Prostate gland (tissue), 2 donors: ENCODE measurements around the gene ZDHHC18. TPM values are rescaled to one million over a fixed set of nuclear protein-coding genes. Genes with fewer than 3 reads are reported as not detected.
A peak's percentile ranks its signal among the peaks of the same experiment; 100 is the strongest.

Experiments
- DNase-seq: peaks from one replicate; pipeline ENCODE4 v3.0.0-alpha.2; 2019; ENCODE audit warnings: low spot score
- H3K27ac ChIP-seq, 2 donors: fragments of 200-600 bp; sonication (generic); 2 replicates each; pipeline ENCODE4 v1.5.1; 2017 to 2019
- H3K27me3 ChIP-seq: fragments of 200-600 bp; sonication (generic); replicated peaks from 2 replicates; pipeline ENCODE4 v1.5.1; 2019; ENCODE audit not compliant: insufficient read depth
- H3K36me3 ChIP-seq, 2 donors: fragments of 200-600 bp; sonication (generic); 1 replicate in 1 of 2; 2 replicates in 1 of 2; pipeline versions ENCODE4 v1.5.1 to v1.8.1; 2017 to 2019
- H3K4me1 ChIP-seq: fragments of 200-600 bp; sonication (generic); replicated peaks from 2 replicates; pipeline ENCODE4 v1.5.1; 2019
- H3K4me3 ChIP-seq, 2 donors: fragments of 200-600 bp; sonication (generic); 2 replicates each; pipeline ENCODE4 v1.5.1; 2017 to 2019
- H3K9me3 ChIP-seq: fragments of 200-600 bp; sonication (generic); 2 replicates; pipeline ENCODE4 v1.5.1; 2017
- CTCF ChIP-seq, 4 experiments: fragments of 200-600 bp in 2 of 4; fragments of 450-650 bp in 2 of 4; sonication (generic) in 2 of 4; IDR thresholded peaks; 1 replicate in 3 of 4; 2 replicates in 1 of 4; pipeline ENCODE4 v1.5.1; 2016 to 2019; ENCODE audit warnings: antibody characterized with exemption in 4 of 4, mild to moderate bottlenecking in 2 of 4, moderate library complexity in 2 of 4
- POLR2A ChIP-seq: fragments of 450-650 bp; IDR thresholded peaks from one replicate; pipeline ENCODE4 v1.6.1; 2016; ENCODE audit warnings: antibody characterized with exemption, mild to moderate bottlenecking
- POLR2AphosphoS5 ChIP-seq: sonication (generic); formaldehyde crosslinking; IDR thresholded peaks from one replicate; pipeline ENCODE4 v1.6.1; 2017; ENCODE audit warnings: antibody characterized with exemption
- WGBS: methylation state at CpG from one replicate; pipeline ENCODE4 v1.1.5; 2018; 5-methylcytosine and 5-hydroxymethylcytosine counted together
- intact Hi-C: fragments of 100-400 bp; cut with DNase I; formaldehyde crosslinking; loops from one replicate; pipeline ENCODE4 v1.14.2; 2022
- total RNA-seq, 2 donors: library from RNA; depleted of rRNA; stranded (reverse); fragments of >200 nt; gene quantifications; one replicate each; pipeline ENCODE4 v1.1.0, GENCODE V29; 2016

Gene ZDHHC18
- total RNA-seq, 2 donors from 2014 or later, result 20.0 to 30.7 TPM

GRCh38 chr1:26814377-26814776 is 12.1 kb upstream of the ZDHHC18 start:
- no peaks in the 10 kb centered on the region for H3K4me1 ChIP-seq
- no peaks in the 10 kb centered on the region for H3K27me3 ChIP-seq
- TF ChIP-seq POLR2A (no peak), CTCF (IDR thresholded peaks at IDR 0.05) (no peak)
- no peaks in the 10 kb centered on the region for H3K9me3 ChIP-seq
- no peaks in the 10 kb centered on the region for H3K36me3 ChIP-seq
- no peak for DNase-seq
- intact Hi-C loops, result no loop called here
- H3K27ac ChIP-seq, result no peak overlapping the region
- 89% methylated on average over 2 of the region's 2 CpGs for WGBS
- H3K4me3 ChIP-seq, result no peak overlapping the region

- intact Hi-C loops, result no loop called here
- H3K4me3 ChIP-seq, result no peak overlapping the region
- 92% methylated on average over 3 of the region's 3 CpGs for WGBS
- no peak overlapping the region for H3K27ac ChIP-seq
- H3K9me3 ChIP-seq, result no peaks in the 10 kb centered on the region
- TF ChIP-seq POLR2AphosphoS5 (no peak), POLR2A (no peak), CTCF (IDR thresholded peaks at IDR 0.05) (no peak)
- no peak for DNase-seq
- no peaks in the 10 kb centered on the region for H3K36me3 ChIP-seq
- H3K27me3 ChIP-seq, result no peaks in the 10 kb centered on the region
- H3K4me1 ChIP-seq, result no peaks in the 10 kb centered on the region
These were observed 11.6 kb upstream of the ZDHHC18 start for GRCh38 chr1:26814893-26815292.

- no peak for TF ChIP-seq POLR2AphosphoS5
- TF ChIP-seq CTCF (IDR thresholded peaks at IDR 0.05), result no peak
- no peak for TF ChIP-seq POLR2A
- H3K36me3 ChIP-seq, result no peaks in the 10 kb centered on the region
These were observed 5.7 kb upstream of the ZDHHC18 start for GRCh38 chr1:26820784-26821269.

GRCh38 chr1:26822737-26823395 is 3.6 kb upstream of the ZDHHC18 start:
- DNase-seq, result no peak
- Histone ChIP-seq H3K27ac (no peak overlapping the region), H3K36me3 (no peaks in the 10 kb centered on the region), H3K4me3 (no peak overlapping the region), H3K4me1 (peaks cover 9% of the 10 kb centered on the region), H3K27me3 (no peaks in the 10 kb centered on the region), H3K9me3 (no peaks in the 10 kb centered on the region)
- intact Hi-C loops, result no loop called here
- WGBS, result 81% methylated on average over 4 of the region's 4 CpGs
- TF ChIP-seq POLR2AphosphoS5, result no peak
- no peak for TF ChIP-seq POLR2A
- TF ChIP-seq CTCF (IDR thresholded peaks at IDR 0.05), result no peak

More at GRCh38 chr1:26820784-26821269, 5.7 kb upstream of the ZDHHC18 start:
- no peak for DNase-seq
- Histone ChIP-seq H3K4me1 (peaks cover 4% of the 10 kb centered on the region), H3K27me3 (no peaks in the 10 kb centered on the region), H3K27ac (no peak overlapping the region), H3K9me3 (no peaks in the 10 kb centered on the region), H3K4me3 (no peak overlapping the region)
- 77% methylated on average over 4 of the region's 4 CpGs for WGBS
- intact Hi-C loops, result no loop called here

GRCh38 chr1:26824731-26825130 is 1.8 kb upstream of the ZDHHC18 start:
- H3K4me1 ChIP-seq, result peaks cover 18% of the 10 kb centered on the region
- H3K27me3 ChIP-seq, result no peaks in the 10 kb centered on the region
- H3K9me3 ChIP-seq, result no peaks in the 10 kb centered on the region
- intact Hi-C loops, result no loop called here
- H3K4me3 ChIP-seq, result no peak overlapping the region
- H3K27ac ChIP-seq, result peak overlapping the region; percentile 82 to 83
- DNase-seq, result peak; percentile 52
- TF ChIP-seq CTCF (IDR thresholded peaks at IDR 0.05), result no peak
- TF ChIP-seq POLR2A, result no peak
- peak; percentile 78 for TF ChIP-seq POLR2AphosphoS5
- no peaks in the 10 kb centered on the region for H3K36me3 ChIP-seq
- 45% methylated on average over 3 of the region's 3 CpGs for WGBS
